Effector memory CD8-positive, alpha-beta T cell (primary cell): ENCODE measurements around the gene FAM20C.

Experiments used
- ATAC-seq: fragments of 150-1000 bp; cut with Tn5 transposase; replicated peaks from 2 replicates; pipeline ENCODE4 v1.10.0; 2021; ENCODE audit warnings: mild to moderate bottlenecking, moderate library complexity
- DNase-seq, 3 experiments: peaks; one replicate each; pipeline ENCODE4 v3.0.0; 2021
- H3K27ac Mint-ChIP-seq, 2 donors: one replicate each; pipeline ENCODE4 v1.8.0; 2022; ENCODE audit warnings: mild to moderate bottlenecking in 2 of 2, mixed read lengths in 2 of 2, moderate library complexity in 2 of 2
- H3K27me3 Mint-ChIP-seq, 2 donors: one replicate each; pipeline ENCODE4 v1.8.0; 2022; ENCODE audit warnings: mixed read lengths in 2 of 2
- H3K36me3 Mint-ChIP-seq: one replicate; pipeline ENCODE4 v1.8.0; 2022; ENCODE audit warnings: mild to moderate bottlenecking, moderate library complexity, mixed read lengths; ENCODE audit not compliant: insufficient read depth
- H3K4me1 Mint-ChIP-seq, 2 donors: one replicate each; pipeline ENCODE4 v1.8.0; 2022; ENCODE audit warnings: low read depth in 2 of 2, mixed read lengths in 2 of 2
- H3K4me3 Mint-ChIP-seq, 2 donors: one replicate each; pipeline ENCODE4 v1.8.0; 2022; ENCODE audit warnings: mild to moderate bottlenecking in 2 of 2, mixed read lengths in 2 of 2, moderate library complexity in 2 of 2
- H3K9me3 Mint-ChIP-seq, 2 donors: one replicate each; pipeline ENCODE4 v1.8.0; 2022; ENCODE audit warnings: mixed read lengths in 2 of 2

FAM20C gene

DNA sequence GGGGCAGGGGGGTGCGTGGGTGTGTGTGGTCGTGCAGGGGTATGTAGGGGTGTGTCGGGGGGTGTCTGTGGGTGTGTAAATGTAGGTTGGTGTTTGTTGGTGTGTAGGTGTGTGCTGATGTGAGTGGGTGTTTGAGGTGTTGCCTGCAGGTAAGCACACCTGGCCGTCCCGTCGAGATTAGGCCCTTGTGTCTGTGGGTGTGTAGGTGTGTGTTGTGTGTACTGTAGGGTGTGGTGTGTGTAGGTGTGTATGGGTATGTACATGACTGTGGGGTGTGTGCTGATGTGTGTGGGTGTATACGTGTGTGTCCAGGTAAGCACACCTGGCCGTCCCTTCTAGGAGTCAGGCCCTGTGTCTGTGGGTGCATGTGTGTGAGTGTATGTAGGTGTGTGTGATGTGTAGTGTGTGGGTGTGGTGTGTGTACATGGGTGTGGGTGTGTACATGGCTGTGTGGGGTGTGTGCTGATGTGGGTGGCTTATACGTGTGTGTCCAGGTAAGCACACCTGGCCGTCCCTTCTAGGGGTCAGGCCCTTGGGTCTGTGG, 15.8 kb downstream of the FAM20C start:
- Mint-ChIP-seq H3K4me3 (no peak overlapping the region), H3K9me3 (no peaks in the 10 kb centered on the region), H3K27me3 (no peaks in the 10 kb centered on the region), H3K27ac (no peak overlapping the region), H3K36me3 (no peaks in the 10 kb centered on the region), H3K4me1 (no peaks in the 10 kb centered on the region)
- DNase-seq: no peak
- no peak for ATAC-seq

DNA sequence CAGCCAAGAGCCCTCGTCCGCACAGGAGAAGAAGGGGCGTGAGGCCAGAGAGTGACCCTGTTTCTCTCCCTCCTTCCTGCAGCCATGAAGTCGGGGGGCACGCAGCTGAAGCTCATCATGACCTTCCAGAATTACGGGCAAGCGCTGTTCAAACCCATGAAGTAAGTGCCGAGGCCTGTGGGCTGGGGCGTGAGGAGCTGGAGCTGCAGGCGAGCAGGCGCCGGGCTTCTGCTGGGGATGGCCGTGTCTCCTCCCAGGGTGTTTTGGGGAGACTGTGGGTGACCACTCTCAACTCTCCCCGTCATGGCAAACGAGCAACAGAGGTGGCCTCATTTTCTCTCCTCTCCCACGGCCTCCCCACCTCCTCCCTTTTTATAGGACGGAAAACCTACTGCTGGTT, 16.4 kb downstream of the FAM20C start:
- no peak overlapping the region for H3K4me3 Mint-ChIP-seq
- H3K27me3 Mint-ChIP-seq: no peaks in the 10 kb centered on the region
- no peaks in the 10 kb centered on the region for H3K4me1 Mint-ChIP-seq
- no peaks in the 10 kb centered on the region for H3K36me3 Mint-ChIP-seq
- no peaks in the 10 kb centered on the region for H3K9me3 Mint-ChIP-seq
- H3K27ac Mint-ChIP-seq: peak overlapping the region in 1 of 2 donors; percentile 68
- no peak for ATAC-seq
- no peak for DNase-seq

DNA sequence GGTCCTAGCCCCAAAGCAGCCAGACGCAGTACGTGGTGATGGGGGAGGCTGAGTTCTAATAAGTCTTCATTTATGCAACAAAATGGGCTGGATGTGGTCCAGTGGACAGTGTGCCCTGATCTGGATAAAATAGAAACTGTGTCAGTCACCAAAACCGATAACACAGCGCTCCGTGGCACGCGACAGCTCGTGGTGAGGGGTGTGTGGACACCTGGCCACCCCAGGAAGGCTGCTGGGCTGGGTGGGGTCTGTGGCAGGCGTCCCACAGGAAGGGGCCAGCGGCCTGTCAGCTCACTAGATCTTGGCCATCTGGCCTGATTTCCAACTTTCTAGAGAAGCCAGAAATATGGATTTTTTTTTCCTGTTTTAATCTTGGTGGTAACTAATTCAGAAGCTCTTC, 17.0 kb downstream of the FAM20C start:
- H3K27me3 Mint-ChIP-seq: no peaks in the 10 kb centered on the region
- ATAC-seq (no peak), DNase-seq (no peak)
- H3K36me3 Mint-ChIP-seq: no peaks in the 10 kb centered on the region
- H3K4me3 Mint-ChIP-seq: no peak overlapping the region
- H3K9me3 Mint-ChIP-seq: no peaks in the 10 kb centered on the region
- no peaks in the 10 kb centered on the region for H3K4me1 Mint-ChIP-seq
- H3K27ac Mint-ChIP-seq: peak overlapping the region in 1 of 2 donors; percentile 68

DNA sequence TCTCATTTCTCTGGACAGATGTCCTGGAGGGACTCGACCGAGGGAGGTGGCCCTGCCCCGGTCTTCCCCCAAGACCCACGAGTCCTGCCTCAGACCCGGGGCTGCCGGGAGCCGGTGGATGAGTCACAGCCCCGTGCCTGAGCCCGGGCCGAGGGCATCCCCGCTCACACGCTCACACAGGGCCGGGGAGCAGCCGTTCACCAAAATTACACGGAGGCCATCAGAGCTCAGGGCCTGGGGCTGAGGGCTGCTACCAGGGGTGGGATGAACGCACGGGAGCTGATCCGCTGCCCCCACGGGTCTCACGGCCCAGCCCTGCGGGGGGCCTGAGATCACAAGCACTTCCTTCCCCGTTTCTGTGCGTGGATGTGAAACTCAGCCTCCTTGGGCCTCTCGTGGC, 17.5 kb downstream of the FAM20C start:
- Mint-ChIP-seq H3K27me3 (no peaks in the 10 kb centered on the region), H3K4me3 (no peak overlapping the region), H3K4me1 (no peaks in the 10 kb centered on the region), H3K27ac (no peak overlapping the region), H3K36me3 (no peaks in the 10 kb centered on the region), H3K9me3 (no peaks in the 10 kb centered on the region)
- ATAC-seq (no peak), DNase-seq (no peak)

GRCh38 chr7:210401-210925, 18.1 kb downstream of the FAM20C start:
- Mint-ChIP-seq H3K27me3 (no peaks in the 10 kb centered on the region), H3K9me3 (no peaks in the 10 kb centered on the region), H3K27ac (no peak overlapping the region), H3K4me3 (no peak overlapping the region), H3K4me1 (no peaks in the 10 kb centered on the region), H3K36me3 (no peaks in the 10 kb centered on the region)
- ATAC-seq (no peak), DNase-seq (no peak)

DNA sequence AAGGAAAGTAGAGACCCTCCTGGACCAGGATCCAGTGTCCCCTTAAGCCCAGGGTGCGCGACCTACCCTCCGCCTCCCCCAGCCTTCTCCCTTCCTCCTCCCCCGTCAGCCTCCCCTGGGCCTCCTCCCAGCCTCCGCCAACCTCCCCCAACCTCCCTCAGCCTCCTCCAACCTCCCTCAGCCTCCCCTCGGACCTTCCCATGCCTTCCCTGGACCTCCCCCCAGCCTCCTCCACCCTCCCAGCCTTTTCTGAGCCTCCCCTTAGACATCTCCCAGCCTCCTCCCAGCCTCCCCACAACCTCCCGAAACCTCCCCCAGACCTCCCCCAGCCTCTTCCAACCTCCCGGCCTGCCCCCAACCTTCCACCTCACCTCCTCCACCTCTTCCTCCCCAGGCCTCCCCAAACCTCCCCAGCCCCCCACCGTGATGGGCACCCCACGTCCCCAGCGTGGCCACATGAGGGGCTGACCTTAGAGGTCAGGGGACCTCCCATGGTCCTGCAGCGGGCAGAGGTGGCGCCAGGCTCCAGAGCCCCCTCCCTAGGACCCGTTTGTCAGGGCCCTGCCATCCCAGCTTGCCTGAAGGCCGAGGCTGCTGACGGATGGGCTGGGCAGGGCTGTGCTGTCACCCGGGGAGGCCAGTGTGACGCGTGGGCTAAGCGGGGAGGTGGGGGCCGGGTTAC, 18.8 kb downstream of the FAM20C start:
- H3K9me3 Mint-ChIP-seq: no peaks in the 10 kb centered on the region
- H3K27ac Mint-ChIP-seq: no peak overlapping the region
- H3K27me3 Mint-ChIP-seq: no peaks in the 10 kb centered on the region
- no peak overlapping the region for H3K4me3 Mint-ChIP-seq
- no peak for ATAC-seq
- no peak for DNase-seq
- H3K4me1 Mint-ChIP-seq: no peaks in the 10 kb centered on the region
- H3K36me3 Mint-ChIP-seq: no peaks in the 10 kb centered on the region

- no peak overlapping the region for H3K4me3 Mint-ChIP-seq
- no peak for ATAC-seq
- no peaks in the 10 kb centered on the region for H3K4me1 Mint-ChIP-seq
- no peaks in the 10 kb centered on the region for H3K9me3 Mint-ChIP-seq
- H3K36me3 Mint-ChIP-seq: no peaks in the 10 kb centered on the region
- DNase-seq: no peak
- no peaks in the 10 kb centered on the region for H3K27me3 Mint-ChIP-seq
- no peak overlapping the region for H3K27ac Mint-ChIP-seq
Measured at GRCh38 chr7:211715-212058, 19.3 kb downstream of the FAM20C start.

DNA sequence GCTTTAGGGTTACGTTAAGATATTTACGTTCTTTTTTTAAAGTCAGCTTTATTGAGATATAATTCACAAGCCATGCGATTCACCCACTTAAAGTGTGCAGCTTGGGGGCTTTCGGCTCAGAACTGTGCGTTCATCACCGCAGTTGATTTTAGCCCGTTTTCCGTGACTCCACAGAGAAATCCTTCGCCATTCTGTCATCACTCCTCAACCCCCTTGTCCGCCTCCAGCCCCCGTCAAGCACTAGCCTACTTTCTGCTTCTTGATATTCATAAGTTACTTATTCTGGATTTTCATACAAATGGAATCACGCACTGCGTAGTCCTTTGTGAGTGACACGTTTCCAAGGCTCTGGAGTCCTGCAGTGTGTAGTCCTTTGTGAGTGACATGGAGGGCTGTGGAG, 20.4 kb downstream of the FAM20C start:
- Mint-ChIP-seq H3K27me3 (no peaks in the 10 kb centered on the region), H3K36me3 (no peaks in the 10 kb centered on the region), H3K4me3 (no peak overlapping the region), H3K9me3 (no peaks in the 10 kb centered on the region), H3K4me1 (no peaks in the 10 kb centered on the region), H3K27ac (no peak overlapping the region)
- DNase-seq (no peak), ATAC-seq (no peak)

DNA sequence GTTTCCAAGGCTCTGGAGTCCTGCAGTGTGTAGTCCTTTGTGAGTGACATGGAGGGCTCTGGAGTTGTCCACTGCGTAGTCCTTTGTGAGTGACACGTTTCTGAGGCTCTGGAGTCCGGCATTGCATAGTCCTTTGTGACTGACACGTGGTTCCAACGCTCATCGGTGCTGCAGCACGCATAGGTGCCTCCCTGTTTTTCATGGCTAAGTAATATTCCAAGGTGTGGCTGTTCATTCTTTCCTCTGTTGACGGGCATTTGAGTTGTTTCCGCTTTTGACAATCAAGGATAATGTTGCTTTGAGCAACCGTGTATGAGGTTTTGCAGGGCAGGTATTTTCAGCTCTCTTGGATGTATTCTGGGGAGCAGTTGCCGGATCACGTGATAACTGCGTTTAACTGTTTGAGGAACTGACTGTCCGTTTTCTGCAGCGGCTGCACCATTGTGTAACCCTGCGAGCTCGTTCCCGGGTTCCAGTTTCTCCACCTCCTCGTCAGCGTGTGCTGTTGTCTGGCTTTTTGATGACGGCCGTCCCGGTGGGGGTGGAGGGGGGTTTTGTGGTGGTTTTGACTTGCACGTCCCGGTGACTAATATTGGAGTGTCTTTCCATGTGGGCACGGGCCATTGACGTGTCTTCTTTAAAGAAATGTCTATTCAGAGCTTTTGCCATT, 21.1 kb downstream of the FAM20C start:
- Mint-ChIP-seq H3K27me3 (no peaks in the 10 kb centered on the region), H3K9me3 (no peaks in the 10 kb centered on the region), H3K36me3 (no peaks in the 10 kb centered on the region), H3K27ac (no peak overlapping the region), H3K4me1 (no peaks in the 10 kb centered on the region), H3K4me3 (no peak overlapping the region)
- ATAC-seq (no peak), DNase-seq (no peak)

- H3K27me3 Mint-ChIP-seq: no peaks in the 10 kb centered on the region
Measured at GRCh38 chr7:214410-215212, 22.2 kb downstream of the FAM20C start.

GRCh38 chr7:216360-217300, 24.3 kb downstream of the FAM20C start:
- no peaks in the 10 kb centered on the region for H3K27me3 Mint-ChIP-seq
- DNase-seq (no peak), ATAC-seq (no peak)
- H3K4me1 Mint-ChIP-seq: no peaks in the 10 kb centered on the region
- no peak overlapping the region for H3K27ac Mint-ChIP-seq
- H3K36me3 Mint-ChIP-seq: no peaks in the 10 kb centered on the region
- no peaks in the 10 kb centered on the region for H3K9me3 Mint-ChIP-seq
- no peak overlapping the region for H3K4me3 Mint-ChIP-seq

More at GRCh38 chr7:214410-215212, 22.2 kb downstream of the FAM20C start:
- ATAC-seq: no peak
- Mint-ChIP-seq H3K36me3 (no peaks in the 10 kb centered on the region), H3K9me3 (no peaks in the 10 kb centered on the region), H3K4me3 (no peak overlapping the region), H3K27ac (no peak overlapping the region), H3K4me1 (no peaks in the 10 kb centered on the region)
- DNase-seq: no peak

GRCh38 chr7:217781-218180, 25.4 kb downstream of the FAM20C start:
- Mint-ChIP-seq H3K4me3 (no peak overlapping the region), H3K36me3 (no peaks in the 10 kb centered on the region), H3K27me3 (no peaks in the 10 kb centered on the region), H3K4me1 (no peaks in the 10 kb centered on the region), H3K9me3 (no peaks in the 10 kb centered on the region), H3K27ac (no peak overlapping the region)
- ATAC-seq (no peak), DNase-seq (no peak)

DNA sequence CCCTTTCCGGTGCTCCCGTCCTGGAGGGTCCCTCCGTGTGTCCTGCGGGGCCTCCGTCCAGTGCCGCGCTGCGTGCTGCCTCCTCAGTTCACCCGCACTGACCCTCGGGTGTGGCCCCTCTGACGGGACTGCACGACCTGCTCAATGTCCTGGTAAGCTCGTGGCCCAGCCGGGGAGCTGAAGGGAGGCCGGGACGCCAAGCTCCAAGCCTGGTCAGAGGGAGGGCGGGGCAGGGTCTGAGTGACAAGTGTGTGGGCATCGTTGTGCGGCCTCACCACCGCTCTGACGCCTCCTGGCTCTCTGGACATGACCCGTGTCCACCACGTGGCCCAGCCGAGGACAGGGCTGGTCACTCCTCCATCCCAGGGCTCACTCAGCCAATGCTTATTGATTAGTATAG, 25.9 kb downstream of the FAM20C start:
- Mint-ChIP-seq H3K36me3 (no peaks in the 10 kb centered on the region), H3K4me3 (no peak overlapping the region), H3K27ac (no peak overlapping the region), H3K27me3 (no peaks in the 10 kb centered on the region), H3K9me3 (no peaks in the 10 kb centered on the region), H3K4me1 (no peaks in the 10 kb centered on the region)
- DNase-seq: no peak
- no peak for ATAC-seq
